ENCODE measurements around the gene GPR156.

- TF ChIP-seq POLR2A (IDR thresholded peaks at IDR 0.05), result no peak
- TF ChIP-seq, protein P1, sequence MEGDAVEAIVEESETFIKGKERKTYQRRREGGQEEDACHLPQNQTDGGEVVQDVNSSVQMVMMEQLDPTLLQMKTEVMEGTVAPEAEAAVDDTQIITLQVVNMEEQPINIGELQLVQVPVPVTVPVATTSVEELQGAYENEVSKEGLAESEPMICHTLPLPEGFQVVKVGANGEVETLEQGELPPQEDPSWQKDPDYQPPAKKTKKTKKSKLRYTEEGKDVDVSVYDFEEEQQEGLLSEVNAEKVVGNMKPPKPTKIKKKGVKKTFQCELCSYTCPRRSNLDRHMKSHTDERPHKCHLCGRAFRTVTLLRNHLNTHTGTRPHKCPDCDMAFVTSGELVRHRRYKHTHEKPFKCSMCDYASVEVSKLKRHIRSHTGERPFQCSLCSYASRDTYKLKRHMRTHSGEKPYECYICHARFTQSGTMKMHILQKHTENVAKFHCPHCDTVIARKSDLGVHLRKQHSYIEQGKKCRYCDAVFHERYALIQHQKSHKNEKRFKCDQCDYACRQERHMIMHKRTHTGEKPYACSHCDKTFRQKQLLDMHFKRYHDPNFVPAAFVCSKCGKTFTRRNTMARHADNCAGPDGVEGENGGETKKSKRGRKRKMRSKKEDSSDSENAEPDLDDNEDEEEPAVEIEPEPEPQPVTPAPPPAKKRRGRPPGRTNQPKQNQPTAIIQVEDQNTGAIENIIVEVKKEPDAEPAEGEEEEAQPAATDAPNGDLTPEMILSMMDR (IDR thresholded peaks at IDR 0.05), result no peak
Measured at GRCh38 chr3:120263792-120264191, 21.2 kb downstream of the GPR156 start.

Measured in adrenal gland (tissue), 5 donors.